Mucosa of rectum (tissue), 2 donors: ENCODE measurements around the gene PRKAG2.

Experiments
- H3K27ac ChIP-seq, 2 donors: one replicate each; pipeline ENCODE4 v1.7.0; 2013; ENCODE audit warnings: inconsistent platforms in 2 of 2, low read depth in 2 of 2, low read length in 2 of 2
- H3K27me3 ChIP-seq, 2 donors: one replicate each; pipeline ENCODE4 v1.7.0; 2013; ENCODE audit warnings: low read length in 2 of 2; ENCODE audit not compliant: control insufficient read depth in 2 of 2, insufficient read depth in 2 of 2
- H3K36me3 ChIP-seq, 2 donors: one replicate each; pipeline ENCODE4 v1.7.0; 2013; ENCODE audit warnings: low read length in 2 of 2; ENCODE audit not compliant: control insufficient read depth in 2 of 2, insufficient read depth in 2 of 2
- H3K4me1 ChIP-seq, 2 donors: one replicate each; pipeline ENCODE4 v1.7.0; 2013; ENCODE audit warnings: low read length in 2 of 2, mild to moderate bottlenecking in 1 of 2; ENCODE audit not compliant: control insufficient read depth in 2 of 2, insufficient read depth in 2 of 2
- H3K4me3 ChIP-seq, 2 donors: one replicate each; pipeline ENCODE4 v1.7.0; 2013; ENCODE audit warnings: low read length in 2 of 2
- H3K9ac ChIP-seq, 2 donors: one replicate each; pipeline ENCODE4 v1.7.0; 2013; ENCODE audit warnings: low read length in 2 of 2, low read depth in 1 of 2, mild to moderate bottlenecking in 1 of 2
- H3K9me3 ChIP-seq, 2 donors: one replicate each; pipeline ENCODE4 v1.7.0; 2013; ENCODE audit warnings: low read length in 2 of 2; ENCODE audit not compliant: control insufficient read depth in 2 of 2
- donor health status: healthy.
- donor health status: Normal muscosa, but diverticular disease.

The PRKAG2 gene

DNA sequence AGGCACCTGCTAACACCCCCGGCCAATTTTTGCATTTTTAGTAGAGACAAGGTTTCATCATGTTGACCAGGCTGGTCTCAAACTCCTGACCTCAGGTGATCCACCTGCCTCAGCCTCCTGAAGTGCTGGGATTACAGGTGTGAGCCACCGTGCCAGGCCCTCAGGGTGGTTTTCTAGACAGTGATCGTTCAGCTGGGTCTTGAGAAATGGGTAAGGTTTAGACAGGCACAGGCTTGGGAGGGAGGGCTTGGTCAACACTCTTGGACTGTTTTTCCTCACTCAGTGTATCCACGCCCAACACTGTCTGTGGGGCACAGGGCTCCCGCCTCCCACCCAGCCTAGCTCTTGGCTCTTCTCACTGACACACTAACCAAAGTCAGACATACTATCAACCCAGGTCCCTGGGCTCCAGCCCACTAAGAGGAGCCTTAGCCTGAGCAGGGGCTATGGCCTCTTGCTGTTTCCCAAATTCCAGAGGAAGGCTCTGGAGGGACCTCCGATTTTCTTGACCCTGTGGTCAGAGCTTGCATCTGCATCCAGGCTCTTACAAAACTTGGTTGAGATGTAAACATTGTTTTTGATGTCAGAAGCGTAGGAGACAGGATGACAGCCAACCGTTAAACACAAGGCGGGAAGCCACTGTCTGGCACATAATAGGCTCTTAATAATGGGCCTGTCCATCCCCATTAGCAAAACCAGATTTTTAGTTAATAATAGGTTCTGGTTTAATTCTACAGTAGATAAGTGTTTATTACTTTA, 143.9 kb downstream of the PRKAG2 start:
- no peak overlapping the region for H3K4me3 ChIP-seq
- H3K36me3 ChIP-seq = no peaks in the 10 kb centered on the region
- no peak overlapping the region for H3K27ac ChIP-seq
- H3K9ac ChIP-seq = no peak overlapping the region
- H3K9me3 ChIP-seq = no peaks in the 10 kb centered on the region
- no peaks in the 10 kb centered on the region for H3K27me3 ChIP-seq
- H3K4me1 ChIP-seq = no peaks in the 10 kb centered on the region

DNA sequence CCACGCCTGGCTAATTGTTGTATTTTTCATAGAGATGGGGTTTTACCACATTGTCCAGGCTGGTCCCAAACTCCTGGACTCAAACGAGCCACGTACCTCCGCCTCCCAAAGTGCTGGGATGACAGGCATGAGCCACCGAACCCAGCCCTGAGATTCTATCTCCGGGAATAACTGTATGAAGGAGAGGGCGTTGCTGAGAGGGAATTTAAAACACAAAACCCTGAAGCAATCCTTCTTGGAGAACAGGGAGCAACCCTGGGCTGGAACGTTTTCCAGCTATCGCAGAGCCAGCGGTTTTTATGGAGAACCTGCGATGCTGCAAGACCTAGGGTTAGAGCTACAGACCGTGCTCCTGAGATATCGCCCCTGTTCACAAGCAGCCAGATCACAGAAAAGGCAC, 144.6 kb downstream of the PRKAG2 start:
- Histone ChIP-seq H3K9ac (no peak overlapping the region), H3K4me3 (no peak overlapping the region), H3K36me3 (no peaks in the 10 kb centered on the region), H3K9me3 (no peaks in the 10 kb centered on the region), H3K4me1 (peaks cover 2% of the 10 kb centered on the region in 2 donors), H3K27ac (no peak overlapping the region), H3K27me3 (no peaks in the 10 kb centered on the region)

DNA sequence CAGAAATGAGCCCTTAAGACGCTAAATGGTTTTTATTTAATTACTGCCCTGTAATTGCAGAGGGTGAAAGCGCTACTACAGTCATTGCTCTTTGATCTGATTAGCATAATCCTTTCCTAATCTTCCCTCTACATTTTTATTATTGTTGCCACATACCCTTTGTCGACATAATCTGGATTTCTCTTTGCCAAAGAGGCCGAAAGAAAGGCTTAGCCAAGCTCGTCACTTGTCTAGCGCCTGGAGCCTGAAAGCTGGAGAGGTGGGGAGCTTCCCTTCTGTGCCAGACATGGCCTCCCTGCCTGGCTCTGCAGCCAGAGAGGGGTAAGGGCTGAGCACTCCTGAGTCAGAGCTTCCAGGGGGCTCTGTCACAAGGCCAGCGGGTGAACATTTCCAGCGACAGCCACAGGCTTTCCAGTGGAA, 145.9 kb downstream of the PRKAG2 start:
- Histone ChIP-seq H3K36me3 (no peaks in the 10 kb centered on the region), H3K27me3 (no peaks in the 10 kb centered on the region), H3K4me3 (no peak overlapping the region), H3K9ac (no peak overlapping the region), H3K9me3 (no peaks in the 10 kb centered on the region), H3K27ac (no peak overlapping the region), H3K4me1 (peaks cover 2 to 3% of the 10 kb centered on the region in 2 donors)

DNA sequence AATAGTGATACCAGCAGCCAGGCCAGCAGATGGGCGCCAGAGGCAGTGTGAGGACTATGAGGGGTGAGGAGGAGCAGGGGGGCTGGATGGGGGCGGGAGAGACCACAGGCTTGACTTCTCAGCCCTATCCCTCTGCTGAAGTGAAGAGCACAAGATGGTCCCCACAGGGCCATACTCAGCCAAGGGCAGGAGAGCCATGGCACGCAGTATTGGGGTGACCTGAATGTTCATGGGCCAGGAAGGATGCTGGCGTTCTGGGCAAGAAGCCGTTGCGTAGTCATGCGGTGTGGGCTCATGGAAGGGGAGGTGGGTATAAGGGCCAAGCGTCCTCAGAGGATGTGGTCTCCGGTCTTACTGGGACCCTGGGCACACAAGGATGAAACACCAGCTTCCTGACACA, 146.3 kb downstream of the PRKAG2 start:
- no peaks in the 10 kb centered on the region for H3K36me3 ChIP-seq
- no peak overlapping the region for H3K4me3 ChIP-seq
- no peaks in the 10 kb centered on the region for H3K27me3 ChIP-seq
- H3K4me1 ChIP-seq = peaks cover 2 to 3% of the 10 kb centered on the region in 2 donors
- H3K9me3 ChIP-seq = no peaks in the 10 kb centered on the region
- no peak overlapping the region for H3K9ac ChIP-seq
- H3K27ac ChIP-seq = no peak overlapping the region

DNA sequence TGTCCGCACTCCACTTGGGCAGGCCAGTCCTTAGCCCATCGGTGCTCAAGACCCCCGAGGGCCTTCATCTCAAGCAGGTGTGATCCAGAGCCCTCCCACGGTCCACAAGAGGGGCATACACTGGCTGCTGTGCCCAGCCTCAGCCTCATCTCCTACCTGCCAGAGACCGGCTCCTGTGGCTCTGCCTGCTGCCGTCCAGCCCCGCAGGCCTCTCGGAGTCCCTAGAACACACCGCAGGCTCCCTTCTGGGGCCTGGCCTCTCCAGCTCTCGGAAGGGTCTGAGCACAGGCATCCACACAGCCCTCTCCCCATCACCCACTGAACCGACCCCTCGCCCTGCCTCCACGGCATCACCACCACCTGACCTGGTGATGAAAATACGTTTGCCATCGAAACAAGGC, 147.4 kb downstream of the PRKAG2 start:
- no peak overlapping the region for H3K9ac ChIP-seq
- H3K27me3 ChIP-seq = no peaks in the 10 kb centered on the region
- no peak overlapping the region for H3K4me3 ChIP-seq
- H3K27ac ChIP-seq = no peak overlapping the region
- H3K36me3 ChIP-seq = no peaks in the 10 kb centered on the region
- no peaks in the 10 kb centered on the region for H3K9me3 ChIP-seq
- H3K4me1 ChIP-seq = peaks cover 2 to 3% of the 10 kb centered on the region in 2 donors

DNA sequence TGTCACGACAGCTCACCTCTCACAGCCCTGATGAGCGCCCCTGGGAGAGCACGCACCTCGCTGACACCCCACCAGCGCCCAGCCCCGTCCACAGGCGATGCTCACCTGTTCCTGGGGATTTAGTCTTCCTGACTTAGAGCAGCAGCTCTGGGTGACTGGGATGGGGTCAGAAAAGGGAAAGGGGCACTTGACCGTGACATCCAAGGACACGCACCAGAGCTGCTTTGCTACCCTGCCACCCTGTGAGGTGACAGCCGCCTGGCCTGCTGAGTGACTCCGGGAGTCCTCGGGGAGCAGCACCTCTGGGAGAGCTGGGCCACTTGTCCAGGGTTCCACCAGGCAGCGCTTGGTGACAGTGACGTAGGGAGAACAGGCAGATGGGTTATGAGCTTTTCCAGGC, 148.2 kb downstream of the PRKAG2 start:
- Histone ChIP-seq H3K27ac (no peak overlapping the region), H3K27me3 (no peaks in the 10 kb centered on the region), H3K4me3 (no peak overlapping the region), H3K4me1 (peaks cover 2 to 3% of the 10 kb centered on the region in 2 donors), H3K36me3 (no peaks in the 10 kb centered on the region), H3K9me3 (no peaks in the 10 kb centered on the region), H3K9ac (no peak overlapping the region)

DNA sequence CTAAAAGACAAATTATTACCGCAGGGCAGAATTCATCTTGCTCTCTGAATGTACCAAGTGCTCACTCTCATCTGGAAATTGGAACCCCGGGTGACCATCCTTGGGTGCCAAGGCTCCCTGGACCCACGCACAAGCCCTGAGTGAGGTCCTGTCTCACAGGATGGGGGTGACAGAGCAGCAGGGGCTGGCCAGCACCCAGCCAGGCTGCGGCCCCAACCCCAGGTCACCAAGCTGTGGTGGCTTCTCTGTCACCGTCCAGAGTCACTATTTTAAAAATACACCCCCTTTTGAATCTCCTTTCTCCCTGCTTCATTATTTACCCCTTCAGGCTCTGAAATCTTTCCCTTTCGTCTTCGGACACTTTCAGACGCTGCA, 148.6 kb downstream of the PRKAG2 start:
- Histone ChIP-seq H3K9me3 (no peaks in the 10 kb centered on the region), H3K27ac (no peak overlapping the region), H3K27me3 (no peaks in the 10 kb centered on the region), H3K36me3 (no peaks in the 10 kb centered on the region), H3K4me3 (no peak overlapping the region), H3K4me1 (peaks cover 2 to 3% of the 10 kb centered on the region in 2 donors), H3K9ac (no peak overlapping the region)

DNA sequence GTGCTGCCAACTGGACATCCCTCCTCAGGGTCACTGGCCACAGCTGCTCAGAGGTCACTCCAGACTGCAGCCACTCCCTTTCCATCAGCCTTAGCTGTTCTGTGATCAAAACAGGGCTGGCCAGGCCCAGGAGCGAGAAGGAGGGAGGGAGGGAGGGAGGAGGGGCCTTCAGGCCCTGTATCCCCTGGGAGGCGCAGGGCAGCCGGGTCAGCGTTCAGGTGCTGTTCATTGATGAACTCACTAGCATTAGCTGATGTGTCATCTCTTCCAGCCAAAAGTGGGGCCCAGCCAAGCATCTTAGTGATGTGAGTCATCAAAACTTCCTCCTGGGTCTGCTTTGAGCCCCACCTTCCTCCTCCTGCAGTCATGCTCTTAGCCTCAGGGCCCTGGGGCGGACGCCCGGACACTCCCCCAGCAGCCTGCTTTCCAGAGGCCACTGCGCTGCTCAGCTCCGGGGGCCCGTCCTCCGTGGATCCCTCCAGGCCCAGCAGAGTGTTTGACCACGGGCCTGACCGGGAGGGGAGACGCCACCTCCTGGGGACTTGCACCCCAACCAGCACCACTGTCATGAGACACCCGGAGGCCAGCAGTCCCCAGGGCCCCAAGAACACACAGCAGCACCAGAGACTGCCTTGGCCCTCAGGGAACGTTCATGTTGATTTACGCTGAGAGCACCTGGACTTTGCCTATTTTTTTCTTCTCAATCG, 149.2 kb downstream of the PRKAG2 start:
- no peaks in the 10 kb centered on the region for H3K27me3 ChIP-seq
- H3K27ac ChIP-seq = no peak overlapping the region
- no peak overlapping the region for H3K4me3 ChIP-seq
- H3K9ac ChIP-seq = no peak overlapping the region
- H3K4me1 ChIP-seq = peaks cover 2 to 3% of the 10 kb centered on the region in 2 donors
- no peaks in the 10 kb centered on the region for H3K36me3 ChIP-seq
- no peaks in the 10 kb centered on the region for H3K9me3 ChIP-seq

DNA sequence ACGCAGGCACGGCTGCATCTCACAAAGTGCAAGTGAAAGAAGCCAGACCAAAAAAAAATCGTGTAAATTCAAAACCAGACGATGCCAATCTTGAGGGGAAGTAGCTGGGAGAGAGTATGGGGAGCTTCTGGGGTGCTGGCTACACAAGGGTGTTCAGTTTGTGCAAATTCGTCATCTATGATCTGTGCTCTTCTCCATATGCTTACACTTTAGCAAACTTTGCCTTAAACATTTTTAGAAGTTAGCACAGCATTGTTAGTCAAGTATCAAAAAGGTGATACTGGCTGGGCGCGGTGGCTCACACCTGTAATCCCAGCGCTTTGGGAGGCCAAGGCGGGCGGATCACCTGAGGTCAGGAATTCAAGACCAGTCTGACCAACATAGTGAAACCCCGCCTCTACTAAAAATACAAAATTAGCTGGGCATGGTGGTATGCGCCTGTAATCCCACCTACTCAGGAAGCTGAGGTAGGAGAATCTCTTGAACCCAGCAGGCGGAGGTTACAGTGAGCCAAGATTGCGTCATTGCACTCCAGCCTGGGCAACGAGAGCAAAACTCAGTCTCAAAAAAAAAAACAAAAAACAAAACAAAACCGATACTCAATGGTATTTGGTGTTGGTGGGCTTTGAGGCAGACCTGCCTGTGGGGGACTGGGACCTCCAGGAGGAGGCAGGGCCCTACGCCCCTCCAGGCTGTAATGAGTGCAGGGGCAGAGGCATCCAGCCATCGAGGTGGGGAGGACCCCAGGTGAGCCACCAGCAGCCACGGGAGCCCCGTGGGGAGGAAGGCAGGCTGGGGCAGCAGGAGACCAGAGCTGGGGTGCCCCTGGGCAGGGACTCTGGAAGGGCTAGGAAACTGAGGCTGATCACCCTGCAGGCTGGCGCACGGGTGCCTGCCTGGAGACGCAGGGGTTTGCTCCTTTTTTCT, 150.0 kb downstream of the PRKAG2 start:
- no peak overlapping the region for H3K4me3 ChIP-seq
- H3K9me3 ChIP-seq = no peaks in the 10 kb centered on the region
- H3K9ac ChIP-seq = no peak overlapping the region
- no peak overlapping the region for H3K27ac ChIP-seq
- H3K36me3 ChIP-seq = no peaks in the 10 kb centered on the region
- H3K4me1 ChIP-seq = peaks cover 2 to 6% of the 10 kb centered on the region in 2 donors
- H3K27me3 ChIP-seq = no peaks in the 10 kb centered on the region
